LNCaP clone FGC (cell line): ENCODE measurements around the gene ADARB2.

Source experiments
- DNase-seq: peaks from one replicate; pipeline ENCODE4 v3.0.0-alpha.2; 2011; ENCODE audit warnings: low read depth
- H3K4me3 ChIP-seq: 2 replicates; pipeline ENCODE4 v1.5.1; 2011; ENCODE audit warnings: mild to moderate bottlenecking, low read depth, low read length, control low read depth
- TF ChIP-seq, protein P1 (sequence below): IDR thresholded peaks from 2 replicates; pipeline ENCODE4 v1.5.1; 2012; ENCODE audit warnings: mild to moderate bottlenecking; ENCODE audit not compliant: control insufficient read depth, insufficient read depth; ENCODE audit errors: extremely low read depth

ADARB2 gene

DNA sequence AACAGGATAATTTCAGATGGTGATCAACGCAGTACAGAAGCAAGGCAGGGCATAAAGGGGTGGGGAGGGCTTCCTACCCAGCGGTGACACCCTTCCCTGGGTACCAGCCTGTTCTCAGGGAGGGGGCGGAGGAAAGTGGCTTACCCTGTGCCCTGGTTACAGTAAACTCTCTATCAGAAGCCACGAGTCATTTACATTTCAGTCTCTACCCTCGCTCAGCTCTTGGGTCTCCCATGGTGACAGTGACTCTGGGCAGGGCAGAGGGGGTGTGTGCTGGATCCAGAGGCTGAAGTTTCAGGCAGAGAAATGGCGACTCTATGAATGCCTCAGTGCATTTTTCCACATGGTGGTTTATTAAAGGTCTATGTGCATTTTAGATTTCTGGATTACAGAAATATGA, 107.0 kb downstream of the ADARB2 start:
- TF ChIP-seq, protein P1, sequence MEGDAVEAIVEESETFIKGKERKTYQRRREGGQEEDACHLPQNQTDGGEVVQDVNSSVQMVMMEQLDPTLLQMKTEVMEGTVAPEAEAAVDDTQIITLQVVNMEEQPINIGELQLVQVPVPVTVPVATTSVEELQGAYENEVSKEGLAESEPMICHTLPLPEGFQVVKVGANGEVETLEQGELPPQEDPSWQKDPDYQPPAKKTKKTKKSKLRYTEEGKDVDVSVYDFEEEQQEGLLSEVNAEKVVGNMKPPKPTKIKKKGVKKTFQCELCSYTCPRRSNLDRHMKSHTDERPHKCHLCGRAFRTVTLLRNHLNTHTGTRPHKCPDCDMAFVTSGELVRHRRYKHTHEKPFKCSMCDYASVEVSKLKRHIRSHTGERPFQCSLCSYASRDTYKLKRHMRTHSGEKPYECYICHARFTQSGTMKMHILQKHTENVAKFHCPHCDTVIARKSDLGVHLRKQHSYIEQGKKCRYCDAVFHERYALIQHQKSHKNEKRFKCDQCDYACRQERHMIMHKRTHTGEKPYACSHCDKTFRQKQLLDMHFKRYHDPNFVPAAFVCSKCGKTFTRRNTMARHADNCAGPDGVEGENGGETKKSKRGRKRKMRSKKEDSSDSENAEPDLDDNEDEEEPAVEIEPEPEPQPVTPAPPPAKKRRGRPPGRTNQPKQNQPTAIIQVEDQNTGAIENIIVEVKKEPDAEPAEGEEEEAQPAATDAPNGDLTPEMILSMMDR = no peak
- no peak for DNase-seq

DNA sequence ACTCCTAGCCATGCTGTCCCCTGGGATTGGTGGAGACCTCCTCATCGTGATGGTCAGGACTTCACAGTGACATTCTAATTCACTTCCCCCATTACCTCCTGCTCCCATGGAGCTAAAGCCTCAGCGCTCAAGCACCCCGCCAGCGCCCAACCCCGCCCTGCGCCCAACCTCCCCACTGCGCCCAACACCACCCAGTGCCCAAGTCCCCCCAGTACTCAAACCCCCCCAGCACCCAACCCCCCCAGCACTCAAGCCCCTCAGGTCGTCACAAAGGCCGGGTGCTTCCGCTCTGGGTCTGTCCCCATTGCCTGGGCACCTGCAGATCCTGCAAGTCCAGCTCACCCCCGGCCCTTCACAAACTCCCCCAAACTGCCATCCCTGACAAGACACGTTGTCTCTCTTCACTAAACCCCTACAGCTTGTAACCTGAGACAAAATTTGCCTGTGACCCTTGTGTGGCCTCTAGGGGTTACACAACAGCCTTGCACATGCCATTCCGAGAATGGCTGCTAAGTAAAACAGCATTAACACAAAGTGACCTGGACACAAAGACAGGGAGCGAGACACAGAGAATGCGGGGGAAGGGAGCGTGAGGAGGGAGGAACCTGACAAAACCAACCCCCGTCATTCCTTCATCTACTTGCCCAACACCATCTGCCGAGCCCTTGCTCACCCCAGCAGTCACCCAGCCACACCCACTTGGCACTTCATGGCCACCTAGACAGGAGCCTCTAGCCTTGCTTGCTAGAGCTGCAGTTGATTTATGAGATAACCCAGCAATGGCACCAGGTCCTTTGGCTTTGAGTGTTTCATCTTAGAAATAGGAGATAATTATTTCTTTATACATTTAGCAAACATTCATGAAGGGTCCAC, 107.8 kb downstream of the ADARB2 start:
- no peak overlapping the region for H3K4me3 ChIP-seq
- TF ChIP-seq, protein P1 = no peak
- no peak for DNase-seq

More for the DNA sequence above, 107.0 kb downstream of the ADARB2 start:
- no peak overlapping the region for H3K4me3 ChIP-seq

DNA sequence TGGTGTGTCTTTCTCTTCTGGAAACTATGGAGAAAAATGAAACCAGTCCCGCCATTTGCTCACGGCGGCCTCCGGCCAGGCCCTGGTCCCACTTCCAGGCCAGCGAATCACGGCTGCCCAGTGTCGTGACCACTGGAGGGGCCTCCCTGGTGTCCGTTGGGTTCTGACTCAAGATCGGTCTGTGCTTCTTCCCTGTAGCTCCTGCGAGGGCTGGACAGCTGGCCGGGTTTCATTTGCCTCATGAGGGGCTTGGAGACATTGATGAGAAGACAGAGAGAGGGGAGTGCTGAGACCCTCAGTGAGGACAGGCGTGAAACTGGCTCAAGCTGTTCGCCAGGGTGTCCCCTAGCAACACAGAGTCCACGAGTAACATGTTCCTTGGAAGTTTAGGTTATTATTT, 108.6 kb downstream of the ADARB2 start:
- no peak overlapping the region for H3K4me3 ChIP-seq
- TF ChIP-seq, protein P1 = no peak
- no peak for DNase-seq

DNA sequence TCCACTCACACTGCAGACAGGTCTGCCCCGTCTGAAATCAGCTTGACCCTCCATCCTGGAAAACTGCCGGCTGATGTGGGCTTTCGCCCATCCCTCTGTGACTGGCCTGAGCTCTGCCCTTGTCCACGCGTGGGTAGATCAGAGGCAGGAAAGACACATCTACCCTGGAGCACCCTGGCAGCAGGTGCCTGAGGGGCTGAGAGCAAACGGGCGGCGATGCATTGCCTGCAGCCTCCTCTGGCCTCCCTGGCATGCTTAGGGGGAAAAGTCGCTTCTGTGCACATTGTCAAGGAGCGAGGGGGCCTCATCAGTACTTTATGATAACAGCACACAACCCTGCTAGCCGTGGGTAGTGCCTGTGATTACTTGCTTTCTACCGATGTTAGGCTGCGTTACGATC, 109.4 kb downstream of the ADARB2 start:
- no peak overlapping the region for H3K4me3 ChIP-seq
- TF ChIP-seq, protein P1 = no peak
- no peak for DNase-seq

DNA sequence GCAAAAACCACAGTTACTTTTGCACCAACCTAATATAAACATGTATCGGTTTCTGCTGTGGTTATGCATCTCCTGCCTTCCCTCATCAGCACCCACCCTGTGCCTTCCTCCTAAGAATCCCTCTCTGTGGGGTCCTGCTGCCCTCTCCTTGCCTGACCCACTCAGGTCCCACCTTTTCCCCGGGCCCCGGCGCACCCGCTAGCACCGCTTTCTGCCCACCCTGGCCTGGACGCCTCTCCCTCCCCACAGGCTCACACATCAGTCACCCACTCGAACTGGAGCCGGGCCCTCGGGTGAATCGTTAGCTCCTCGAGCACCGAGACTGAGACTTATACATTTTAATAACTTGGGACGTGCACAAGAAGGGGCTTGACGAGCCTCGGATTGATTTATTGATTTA, 110.5 kb downstream of the ADARB2 start:
- TF ChIP-seq, protein P1 = no peak
- no peak for DNase-seq
- H3K4me3 ChIP-seq = no peak overlapping the region

DNA sequence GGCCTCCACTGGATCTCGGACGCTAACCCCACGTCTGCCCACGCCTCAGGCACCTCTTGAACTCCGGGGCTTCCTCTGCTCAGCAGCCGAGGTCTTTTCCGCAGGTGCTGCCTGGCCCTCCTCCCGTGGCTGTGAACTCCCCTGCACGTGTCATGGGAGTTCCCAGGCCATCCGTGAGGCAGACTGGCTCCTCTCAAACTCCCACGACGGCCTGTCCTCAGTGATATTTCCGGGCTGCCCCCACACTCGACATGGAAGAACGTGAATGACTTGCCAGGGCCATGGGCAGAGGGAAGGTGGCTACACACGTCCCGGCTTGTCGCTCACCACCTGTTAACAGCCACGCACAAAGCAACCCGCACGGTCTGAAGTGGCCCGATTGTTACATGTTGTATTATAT, 110.9 kb downstream of the ADARB2 start:
- TF ChIP-seq, protein P1 = no peak
- no peak for DNase-seq
- H3K4me3 ChIP-seq = no peak overlapping the region

DNA sequence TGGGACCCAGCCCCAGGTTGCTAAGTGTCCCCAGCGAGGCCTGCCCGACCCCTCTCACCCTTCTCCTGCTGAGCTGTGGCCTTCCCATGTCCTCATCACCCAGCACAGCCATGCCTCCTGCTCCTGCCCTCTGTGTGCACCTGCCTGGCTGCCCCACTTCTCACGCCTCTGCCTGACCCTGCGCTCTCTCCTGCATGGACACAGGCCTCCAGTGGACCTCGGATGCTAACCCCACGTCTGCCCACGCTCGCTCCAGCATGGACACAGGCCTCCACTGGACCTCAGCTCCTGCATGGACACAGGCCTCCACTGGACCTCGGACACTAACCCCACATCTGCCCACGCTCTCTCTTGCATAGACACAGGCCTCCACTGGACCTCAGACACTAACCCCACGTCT, 111.6 kb downstream of the ADARB2 start:
- TF ChIP-seq, protein P1 = no peak
- no peak for DNase-seq
- no peak overlapping the region for H3K4me3 ChIP-seq
